ENCODE measurements around the gene RASL10B. TPM values are rescaled to one million over a fixed set of nuclear protein-coding genes. Genes with fewer than 3 reads are reported as not detected.

RASL10B gene
- total RNA-seq, 2 experiments from 2014 or later, result 0.96 to 1.1 TPM

Other genes with a start within 250 kb of the RASL10B start
- gene SLFN12L, start 194.0 kb upstream of the RASL10B start, total RNA-seq, result 10 to 100 TPM; 23.5 to 25.2 TPM
- not detected for gene SLFN14, start 170.8 kb upstream of the RASL10B start, total RNA-seq
- gene PEX12, start 153.1 kb upstream of the RASL10B start, total RNA-seq, result 1 to 10 TPM; 6.2 to 6.5 TPM
- 100 to 1,000 TPM; 158 to 172 TPM for gene AP2B1, start 144.3 kb upstream of the RASL10B start, total RNA-seq
- under 1 TPM in 1 of 2 experiments, not detected in 1; 0.07 TPM for gene GAS2L2, start 21.6 kb downstream of the RASL10B start, total RNA-seq
- gene C17orf50, start 29.2 kb downstream of the RASL10B start, total RNA-seq, result not detected
- under 1 TPM; 0.19 to 0.35 TPM for gene MMP28, start 64.0 kb downstream of the RASL10B start, total RNA-seq
- 100 to 1,000 TPM; 252 to 256 TPM for gene TAF15, start 77.8 kb downstream of the RASL10B start, total RNA-seq
- gene HEATR9, start 137.3 kb downstream of the RASL10B start, total RNA-seq, result not detected
- 1 to 10 TPM; 1.9 to 2.5 TPM for gene CCL5, start 148.7 kb downstream of the RASL10B start, total RNA-seq
- gene RDM1, start 199.1 kb downstream of the RASL10B start, total RNA-seq, result 10 to 100 TPM; 18.6 to 21.6 TPM
- gene LYZL6, start 212.1 kb downstream of the RASL10B start, total RNA-seq, result not detected
- not detected for gene CCL16, start 249.9 kb downstream of the RASL10B start, total RNA-seq